ENCODE results near the gene SLC4A5. TPM values are rescaled to one million over a fixed set of nuclear protein-coding genes. Genes with fewer than 3 reads are reported as not detected.
"Not testable (repeated sequence)": the region's sequence is repeated elsewhere in the genome, so short reads cannot be mapped to it uniquely, and the experiment has no call there.

Gene SLC4A5
- total RNA-seq, 1 donor from 2014 or later, result 2.3 TPM

DNA sequence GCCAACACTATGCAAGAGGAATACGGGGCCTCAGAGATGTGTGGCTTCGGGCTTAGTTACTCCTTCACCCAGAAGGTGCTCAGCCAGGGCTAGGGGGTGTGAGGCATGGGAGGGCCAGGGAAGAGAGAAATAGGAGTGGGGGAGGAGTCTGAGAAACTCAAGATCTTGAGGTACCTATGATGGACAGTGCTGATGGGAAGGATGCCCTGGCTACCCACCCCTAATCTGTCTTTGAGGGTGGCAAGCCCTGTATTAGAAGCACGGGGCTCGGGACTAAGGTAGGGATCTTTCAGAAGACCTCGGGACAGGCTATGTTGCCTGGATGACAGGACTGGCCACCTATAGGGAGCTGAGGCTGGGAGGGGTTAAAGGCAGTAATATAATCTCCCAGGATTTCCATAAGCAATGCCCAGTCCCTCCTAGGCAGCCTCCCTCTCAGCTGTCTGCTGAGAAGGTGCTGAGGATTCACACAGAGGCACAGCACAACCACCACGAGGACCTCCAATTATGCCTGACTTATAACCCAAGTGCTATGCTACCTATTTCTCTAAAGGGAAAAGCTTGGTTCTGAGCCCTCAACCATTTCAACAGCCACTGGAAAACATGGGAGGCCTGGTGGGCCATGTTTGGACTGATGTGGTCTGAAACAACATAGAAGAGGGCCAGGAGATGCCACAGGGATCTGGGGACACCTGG is 121.5 kb downstream of the SLC4A5 start:
- H3K27me3 ChIP-seq (ENCODE audit: low read depth), result no peaks in the 10 kb centered on the region
- TF ChIP-seq, protein P1, sequence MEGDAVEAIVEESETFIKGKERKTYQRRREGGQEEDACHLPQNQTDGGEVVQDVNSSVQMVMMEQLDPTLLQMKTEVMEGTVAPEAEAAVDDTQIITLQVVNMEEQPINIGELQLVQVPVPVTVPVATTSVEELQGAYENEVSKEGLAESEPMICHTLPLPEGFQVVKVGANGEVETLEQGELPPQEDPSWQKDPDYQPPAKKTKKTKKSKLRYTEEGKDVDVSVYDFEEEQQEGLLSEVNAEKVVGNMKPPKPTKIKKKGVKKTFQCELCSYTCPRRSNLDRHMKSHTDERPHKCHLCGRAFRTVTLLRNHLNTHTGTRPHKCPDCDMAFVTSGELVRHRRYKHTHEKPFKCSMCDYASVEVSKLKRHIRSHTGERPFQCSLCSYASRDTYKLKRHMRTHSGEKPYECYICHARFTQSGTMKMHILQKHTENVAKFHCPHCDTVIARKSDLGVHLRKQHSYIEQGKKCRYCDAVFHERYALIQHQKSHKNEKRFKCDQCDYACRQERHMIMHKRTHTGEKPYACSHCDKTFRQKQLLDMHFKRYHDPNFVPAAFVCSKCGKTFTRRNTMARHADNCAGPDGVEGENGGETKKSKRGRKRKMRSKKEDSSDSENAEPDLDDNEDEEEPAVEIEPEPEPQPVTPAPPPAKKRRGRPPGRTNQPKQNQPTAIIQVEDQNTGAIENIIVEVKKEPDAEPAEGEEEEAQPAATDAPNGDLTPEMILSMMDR (IDR thresholded peaks at IDR 0.05; ENCODE audit: borderline replicate concordance), result no peak
- H3K36me3 ChIP-seq, result peaks cover 14% of the 10 kb centered on the region
- H3K4me1 ChIP-seq, result peaks cover 11% of the 10 kb centered on the region
- no peak overlapping the region for H3K4me3 ChIP-seq
- DNase-seq, result no peak
- no peaks in the 10 kb centered on the region for H3K9me3 ChIP-seq (replicated peaks)
- no peak overlapping the region for H3K27ac ChIP-seq (replicated peaks)
- intact Hi-C loops (cut with micrococcal nuclease), result no loop called here

DNA sequence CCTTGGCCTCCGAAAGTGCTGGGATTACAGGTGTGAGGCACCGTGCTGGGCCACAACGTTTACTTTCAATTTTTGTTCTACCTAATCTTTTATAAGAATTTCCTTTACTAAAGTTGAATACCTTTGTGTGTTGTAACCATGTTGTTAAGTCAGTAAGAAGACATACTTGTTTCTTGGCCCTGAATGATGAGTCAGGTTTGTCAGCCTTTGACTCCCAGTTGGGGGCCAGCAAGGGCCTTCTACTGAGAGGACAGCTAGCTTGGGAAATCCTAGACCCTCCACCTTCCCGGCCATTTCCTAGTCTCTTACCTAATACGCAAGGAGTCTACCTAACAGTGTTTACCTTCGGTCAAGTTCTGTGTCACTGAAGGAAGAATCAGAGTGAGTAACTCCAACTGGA is 122.1 kb downstream of the SLC4A5 start:
- Histone ChIP-seq H3K27ac (replicated peaks) (no peak overlapping the region), H3K36me3 (peaks cover 21% of the 10 kb centered on the region), H3K9me3 (replicated peaks) (no peaks in the 10 kb centered on the region), H3K27me3 (ENCODE audit: low read depth) (no peaks in the 10 kb centered on the region), H3K4me1 (peaks cover 7% of the 10 kb centered on the region), H3K4me3 (no peak overlapping the region)
- intact Hi-C loops (cut with micrococcal nuclease), result no loop called here
- DNase-seq, result no peak
- TF ChIP-seq, protein P1 (IDR thresholded peaks at IDR 0.05; ENCODE audit: borderline replicate concordance), result no peak

DNA sequence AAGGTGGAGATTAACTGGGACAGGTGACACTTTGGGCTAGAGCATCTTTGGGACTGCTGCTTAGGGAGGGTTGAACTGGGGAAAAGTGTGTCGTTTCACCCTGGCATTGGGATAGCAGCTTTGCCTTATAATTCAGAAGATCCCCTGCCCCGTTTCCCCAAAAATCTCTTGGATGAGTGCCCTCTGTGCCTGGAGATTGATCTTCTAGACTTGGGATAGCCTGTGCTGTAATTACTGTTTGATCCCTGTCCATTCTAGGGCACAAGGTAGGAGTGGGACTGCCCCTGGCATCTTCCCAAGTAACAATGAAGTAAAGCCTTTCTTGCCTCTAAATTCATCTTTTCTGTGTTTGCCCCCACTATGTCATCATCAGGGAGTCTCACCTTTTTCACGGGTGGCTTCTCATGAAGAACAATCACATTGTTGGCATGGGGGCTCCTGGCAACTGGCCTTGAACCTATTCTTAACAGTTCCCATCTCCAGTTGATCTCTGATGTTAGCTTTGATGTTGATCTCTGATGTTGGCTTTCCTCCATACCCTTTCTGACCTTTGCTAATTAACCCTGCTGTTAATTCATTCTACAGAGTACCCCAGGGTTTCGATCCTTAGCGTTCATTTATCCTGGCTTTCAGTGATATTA is 123.2 kb downstream of the SLC4A5 start:
- no peak for DNase-seq
- Histone ChIP-seq H3K4me3 (no peak overlapping the region), H3K4me1 (no peaks in the 10 kb centered on the region), H3K36me3 (peaks cover 25% of the 10 kb centered on the region), H3K9me3 (replicated peaks) (no peaks in the 10 kb centered on the region), H3K27ac (replicated peaks) (no peak overlapping the region), H3K27me3 (ENCODE audit: low read depth) (no peaks in the 10 kb centered on the region)
- TF ChIP-seq, protein P1 (IDR thresholded peaks at IDR 0.05; ENCODE audit: borderline replicate concordance), result no peak
- intact Hi-C loops (cut with micrococcal nuclease), result no loop called here

DNA sequence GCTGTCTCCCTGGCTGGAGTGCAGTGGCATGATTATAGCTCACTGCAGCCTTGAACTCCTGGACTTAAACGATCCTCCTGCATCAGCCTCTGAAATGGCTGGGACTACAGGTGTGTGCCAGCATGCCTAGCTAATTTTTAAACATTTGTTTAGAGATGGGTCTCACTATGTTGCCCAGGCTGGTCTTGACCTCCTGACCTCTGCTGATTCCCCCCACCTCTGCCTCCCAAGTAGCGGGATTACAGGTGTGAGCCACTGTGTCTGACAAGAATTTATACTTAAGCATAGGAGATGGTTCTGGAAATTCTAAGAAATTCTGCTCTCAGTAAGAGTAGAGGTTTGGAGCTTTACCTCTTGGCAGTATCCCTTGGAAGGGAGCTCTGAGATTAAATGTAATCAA is 126.6 kb downstream of the SLC4A5 start:
- Histone ChIP-seq H3K4me1 (no peaks in the 10 kb centered on the region), H3K9me3 (replicated peaks) (no peaks in the 10 kb centered on the region), H3K27me3 (ENCODE audit: low read depth) (no peaks in the 10 kb centered on the region), H3K27ac (replicated peaks) (no peak overlapping the region), H3K36me3 (peaks cover 56% of the 10 kb centered on the region), H3K4me3 (no peak overlapping the region)
- intact Hi-C loops (cut with micrococcal nuclease), result no loop called here
- TF ChIP-seq, protein P1 (IDR thresholded peaks at IDR 0.05; ENCODE audit: borderline replicate concordance), result no peak
- no peak for DNase-seq

DNA sequence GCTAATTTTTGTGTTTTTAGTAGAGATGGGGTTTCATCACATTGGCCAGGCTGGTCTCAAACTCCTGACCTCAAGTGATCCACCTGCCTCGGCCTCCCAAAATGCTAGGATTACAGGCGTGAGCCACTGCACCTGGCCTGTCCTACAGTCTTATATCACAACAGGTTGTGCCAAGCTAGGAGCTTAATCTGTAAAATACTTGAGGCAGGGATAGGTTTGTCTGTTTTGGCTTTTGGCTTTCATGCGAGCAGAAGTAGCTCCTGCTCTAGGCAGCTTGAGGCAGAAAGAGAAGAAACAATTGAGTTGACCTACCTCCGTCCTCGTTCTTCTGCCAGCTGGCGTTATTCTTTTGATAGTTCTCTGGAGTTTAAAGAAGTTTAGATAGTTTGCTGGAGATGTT is 127.4 kb downstream of the SLC4A5 start:
- DNase-seq; H3K9me3 ChIP-seq (replicated peaks); H3K4me3 ChIP-seq; H3K4me1 ChIP-seq; H3K27ac ChIP-seq (replicated peaks); H3K27me3 ChIP-seq (ENCODE audit: low read depth); intact Hi-C loops (cut with micrococcal nuclease): not testable (repeated sequence)
- peaks cover 60% of the 10 kb centered on the region for H3K36me3 ChIP-seq

- no peaks in the 10 kb centered on the region for H3K4me1 ChIP-seq
- intact Hi-C loops (cut with micrococcal nuclease), result no loop called here
- H3K4me3 ChIP-seq, result no peak overlapping the region
- no peak overlapping the region for H3K27ac ChIP-seq (replicated peaks)
- H3K27me3 ChIP-seq (ENCODE audit: low read depth), result no peaks in the 10 kb centered on the region
- peaks cover 86% of the 10 kb centered on the region for H3K36me3 ChIP-seq
- TF ChIP-seq, protein P1 (IDR thresholded peaks at IDR 0.05; ENCODE audit: borderline replicate concordance), result no peak
- H3K9me3 ChIP-seq (replicated peaks), result no peaks in the 10 kb centered on the region
- no peak for DNase-seq
Measured at GRCh38 chr2:74212702-74213410, 130.4 kb downstream of the SLC4A5 start.
